Thoracic aorta (tissue), 2 donors: ENCODE results near the gene BRWD1. TPM values are rescaled to one million over a fixed set of nuclear protein-coding genes. Genes with fewer than 3 reads are reported as not detected.

Experiments
- ATAC-seq: fragments of 150-250 bp; one replicate; pipeline ENCODE4 v1.8.0; 2017; ENCODE audit warnings: low read depth; ENCODE audit not compliant: insufficient number of reproducible peaks, low FRiP score
- DNase-seq: peaks from one replicate; pipeline ENCODE4 v3.0.0-alpha.2; 2020; ENCODE audit warnings: low spot score
- H3K27ac ChIP-seq, 2 donors: fragments of 200-600 bp; sonication (generic); 1 replicate in 1 of 2; 2 replicates in 1 of 2; pipeline ENCODE4 v1.5.1; 2016; ENCODE audit warnings: mild to moderate bottlenecking in 2 of 2, moderate library complexity in 2 of 2
- H3K27me3 ChIP-seq: fragments of 200-600 bp; sonication (generic); replicated peaks from 2 replicates; pipeline ENCODE4 v1.6.0; 2016; ENCODE audit warnings: mild to moderate bottlenecking; ENCODE audit not compliant: insufficient read depth
- H3K36me3 ChIP-seq: fragments of 200-600 bp; sonication (generic); one replicate; pipeline ENCODE4 v1.5.1; 2016
- H3K4me1 ChIP-seq, 2 donors: fragments of 200-600 bp; sonication (generic); 1 replicate in 1 of 2; 2 replicates in 1 of 2; pipeline versions ENCODE4 v1.5.1 to v1.6.0; 2016; ENCODE audit warnings: low read depth in 2 of 2, mild to moderate bottlenecking in 1 of 2; ENCODE audit not compliant: control insufficient read depth in 1 of 2
- H3K4me3 ChIP-seq: fragments of 200-600 bp; sonication (generic); 2 replicates; pipeline ENCODE4 v1.5.1; 2016; ENCODE audit warnings: mild to moderate bottlenecking
- H3K9me3 ChIP-seq: fragments of 200-600 bp; sonication (generic); 2 replicates; pipeline ENCODE4 v1.5.1; 2016
- total RNA-seq, 2 donors: library from RNA; depleted of rRNA; stranded (reverse); fragments of >200 nt; gene quantifications; one replicate each; pipeline versions ENCODE4 v1.1.0 to v1.2.3, GENCODE V29; 2016
- TF ChIP-seq, protein P1 (sequence below): fragments of 200-600 bp; sonication (generic); IDR thresholded peaks from one replicate; pipeline ENCODE4 v1.5.1; 2019; ENCODE audit warnings: antibody characterized with exemption

The BRWD1 gene
- total RNA-seq, 2 donors from 2014 or later: 56.0 to 81.6 TPM

DNA sequence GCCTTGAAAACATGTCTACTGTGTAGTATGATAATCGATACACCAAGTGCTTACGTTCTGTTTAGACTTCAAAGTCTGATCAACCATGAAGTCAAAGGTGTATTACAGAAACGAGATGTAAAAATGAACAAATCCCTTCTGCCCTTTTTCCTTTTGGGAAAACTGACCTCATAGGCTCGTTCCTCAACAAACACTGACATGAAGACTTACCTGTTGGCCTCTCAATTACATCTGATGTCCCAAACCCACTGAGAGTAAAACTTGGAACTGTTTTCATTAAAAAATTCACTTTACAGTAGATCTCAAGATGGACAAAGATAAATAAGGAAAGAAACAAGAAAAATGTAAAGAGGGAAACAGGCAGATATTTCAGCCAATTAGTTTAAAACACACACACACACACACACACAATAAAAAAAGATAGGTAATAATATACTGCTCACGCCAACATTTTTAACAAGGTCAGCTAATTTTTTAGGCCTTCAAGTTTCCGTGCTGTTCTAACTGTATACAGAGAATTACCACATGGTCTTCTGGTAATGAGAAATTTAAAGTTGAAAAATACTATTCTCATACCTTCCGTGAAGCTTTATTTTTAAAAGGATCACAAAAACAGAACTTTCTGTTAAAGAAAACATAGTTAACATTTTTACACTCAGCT lies 33.4 kb upstream of the BRWD1 start:
- DNase-seq: no peak
- H3K4me3 ChIP-seq: no peak overlapping the region
- no peak for ATAC-seq
- no peaks in the 10 kb centered on the region for H3K27me3 ChIP-seq
- no peak overlapping the region for H3K27ac ChIP-seq
- H3K36me3 ChIP-seq: peaks cover 10% of the 10 kb centered on the region
- H3K4me1 ChIP-seq: peaks cover 11 to 34% of the 10 kb centered on the region in 2 donors
- TF ChIP-seq, protein P1, sequence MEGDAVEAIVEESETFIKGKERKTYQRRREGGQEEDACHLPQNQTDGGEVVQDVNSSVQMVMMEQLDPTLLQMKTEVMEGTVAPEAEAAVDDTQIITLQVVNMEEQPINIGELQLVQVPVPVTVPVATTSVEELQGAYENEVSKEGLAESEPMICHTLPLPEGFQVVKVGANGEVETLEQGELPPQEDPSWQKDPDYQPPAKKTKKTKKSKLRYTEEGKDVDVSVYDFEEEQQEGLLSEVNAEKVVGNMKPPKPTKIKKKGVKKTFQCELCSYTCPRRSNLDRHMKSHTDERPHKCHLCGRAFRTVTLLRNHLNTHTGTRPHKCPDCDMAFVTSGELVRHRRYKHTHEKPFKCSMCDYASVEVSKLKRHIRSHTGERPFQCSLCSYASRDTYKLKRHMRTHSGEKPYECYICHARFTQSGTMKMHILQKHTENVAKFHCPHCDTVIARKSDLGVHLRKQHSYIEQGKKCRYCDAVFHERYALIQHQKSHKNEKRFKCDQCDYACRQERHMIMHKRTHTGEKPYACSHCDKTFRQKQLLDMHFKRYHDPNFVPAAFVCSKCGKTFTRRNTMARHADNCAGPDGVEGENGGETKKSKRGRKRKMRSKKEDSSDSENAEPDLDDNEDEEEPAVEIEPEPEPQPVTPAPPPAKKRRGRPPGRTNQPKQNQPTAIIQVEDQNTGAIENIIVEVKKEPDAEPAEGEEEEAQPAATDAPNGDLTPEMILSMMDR: no peak
- no peaks in the 10 kb centered on the region for H3K9me3 ChIP-seq

DNA sequence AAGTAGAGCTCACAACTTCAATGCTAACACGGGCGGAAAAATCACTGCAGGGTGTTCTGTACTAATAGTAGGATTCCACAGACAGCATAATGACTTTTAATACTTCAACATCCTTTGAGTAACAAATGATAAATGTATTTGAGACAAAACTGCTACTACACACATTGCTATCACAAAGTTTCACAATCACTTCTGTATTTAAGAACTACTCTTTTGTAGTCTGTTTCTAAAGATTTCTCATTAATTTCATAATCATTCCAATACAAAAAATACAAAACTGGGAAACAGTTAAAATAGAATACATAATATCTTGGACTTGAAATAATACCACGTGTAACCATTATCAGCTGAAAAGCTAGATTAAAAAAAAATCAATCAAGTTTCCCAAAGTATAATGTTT lies 32.8 kb upstream of the BRWD1 start:
- no peak overlapping the region for H3K4me3 ChIP-seq
- no peaks in the 10 kb centered on the region for H3K27me3 ChIP-seq
- peaks cover 11 to 34% of the 10 kb centered on the region in 2 donors for H3K4me1 ChIP-seq
- H3K36me3 ChIP-seq: peaks cover 10% of the 10 kb centered on the region
- no peaks in the 10 kb centered on the region for H3K9me3 ChIP-seq
- H3K27ac ChIP-seq: no peak overlapping the region
- TF ChIP-seq, protein P1: no peak
- no peak for ATAC-seq
- no peak for DNase-seq

- ATAC-seq (no peak), DNase-seq (no peak)
- H3K4me3 ChIP-seq: no peak overlapping the region
- H3K36me3 ChIP-seq: peaks cover 10% of the 10 kb centered on the region
- TF ChIP-seq, protein P1: no peak
- no peaks in the 10 kb centered on the region for H3K27me3 ChIP-seq
- H3K4me1 ChIP-seq: peaks cover 11 to 34% of the 10 kb centered on the region in 2 donors
- no peaks in the 10 kb centered on the region for H3K9me3 ChIP-seq
- no peak overlapping the region for H3K27ac ChIP-seq
Measured at GRCh38 chr21:39345440-39345839, 32.0 kb upstream of the BRWD1 start.

DNA sequence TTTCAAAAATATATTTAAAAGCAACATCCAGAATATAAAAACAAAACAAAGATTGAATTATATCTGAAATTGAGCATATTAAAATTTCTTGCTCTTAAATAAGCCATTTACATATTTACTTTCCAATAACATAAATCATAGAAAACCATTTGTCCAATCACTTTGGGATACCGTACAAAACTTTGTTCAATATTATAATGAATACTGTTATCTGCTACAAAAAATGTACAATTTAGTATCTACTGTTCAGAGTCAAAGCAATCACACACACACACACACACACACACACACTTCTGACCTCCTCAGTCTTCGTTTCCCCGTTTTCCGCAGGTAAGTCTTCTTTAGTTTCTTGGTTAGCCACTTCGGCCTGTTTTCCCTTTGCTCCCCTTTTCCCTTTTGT lies 31.4 kb upstream of the BRWD1 start:
- TF ChIP-seq, protein P1: no peak
- H3K4me3 ChIP-seq: no peak overlapping the region
- H3K27ac ChIP-seq: no peak overlapping the region
- H3K9me3 ChIP-seq: no peaks in the 10 kb centered on the region
- ATAC-seq (no peak), DNase-seq (no peak)
- H3K4me1 ChIP-seq: peaks cover 11 to 31% of the 10 kb centered on the region in 2 donors
- peaks cover 10% of the 10 kb centered on the region for H3K36me3 ChIP-seq
- no peaks in the 10 kb centered on the region for H3K27me3 ChIP-seq

- H3K4me1 ChIP-seq: peaks cover 0 to 13% of the 10 kb centered on the region in 2 donors
- TF ChIP-seq, protein P1: no peak
- H3K4me3 ChIP-seq: no peak overlapping the region
- H3K27me3 ChIP-seq: no peaks in the 10 kb centered on the region
- no peak overlapping the region for H3K27ac ChIP-seq
- peaks cover 10% of the 10 kb centered on the region for H3K36me3 ChIP-seq
- DNase-seq (no peak), ATAC-seq (no peak)
- no peaks in the 10 kb centered on the region for H3K9me3 ChIP-seq
Measured at GRCh38 chr21:39341249-39341923, 28.0 kb upstream of the BRWD1 start.
